ENCODE results near the gene CNTN4. TPM values are rescaled to one million over a fixed set of nuclear protein-coding genes. Genes with fewer than 3 reads are reported as not detected.

Gene CNTN4
- total and polyA plus RNA-seq, 2 experiments from 2014 or later = 5.6 to 7.9 TPM

DNA sequence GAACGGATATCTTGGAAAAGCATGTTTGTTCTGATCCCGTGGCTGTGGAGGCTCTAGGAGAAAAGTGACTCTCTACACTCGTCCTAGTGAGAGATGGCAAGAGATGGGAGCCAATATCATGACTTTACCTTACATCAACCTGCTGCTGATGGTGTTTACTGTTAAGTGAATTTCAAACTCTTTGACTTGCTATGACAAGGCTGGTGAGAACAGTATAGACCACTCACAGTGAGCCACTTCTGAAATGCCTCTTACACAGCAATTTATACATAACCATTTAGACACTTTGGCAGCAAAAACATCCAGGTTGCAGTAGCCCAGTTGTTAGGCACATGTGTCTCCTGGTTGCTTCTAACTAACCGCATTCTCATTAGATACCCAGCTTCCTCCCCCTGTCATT lies 968.2 kb downstream of the CNTN4 start:
- Histone ChIP-seq H3K4me3 (no peak overlapping the region), H3K27ac (no peak overlapping the region), H3K27me3 (no peaks in the 10 kb centered on the region), H3K36me3 (no peaks in the 10 kb centered on the region), H3K4me1 (ENCODE audit: low read depth) (no peaks in the 10 kb centered on the region), H3K9me3 (ENCODE audit: low read depth) (no peaks in the 10 kb centered on the region)
- TF ChIP-seq, protein P1, sequence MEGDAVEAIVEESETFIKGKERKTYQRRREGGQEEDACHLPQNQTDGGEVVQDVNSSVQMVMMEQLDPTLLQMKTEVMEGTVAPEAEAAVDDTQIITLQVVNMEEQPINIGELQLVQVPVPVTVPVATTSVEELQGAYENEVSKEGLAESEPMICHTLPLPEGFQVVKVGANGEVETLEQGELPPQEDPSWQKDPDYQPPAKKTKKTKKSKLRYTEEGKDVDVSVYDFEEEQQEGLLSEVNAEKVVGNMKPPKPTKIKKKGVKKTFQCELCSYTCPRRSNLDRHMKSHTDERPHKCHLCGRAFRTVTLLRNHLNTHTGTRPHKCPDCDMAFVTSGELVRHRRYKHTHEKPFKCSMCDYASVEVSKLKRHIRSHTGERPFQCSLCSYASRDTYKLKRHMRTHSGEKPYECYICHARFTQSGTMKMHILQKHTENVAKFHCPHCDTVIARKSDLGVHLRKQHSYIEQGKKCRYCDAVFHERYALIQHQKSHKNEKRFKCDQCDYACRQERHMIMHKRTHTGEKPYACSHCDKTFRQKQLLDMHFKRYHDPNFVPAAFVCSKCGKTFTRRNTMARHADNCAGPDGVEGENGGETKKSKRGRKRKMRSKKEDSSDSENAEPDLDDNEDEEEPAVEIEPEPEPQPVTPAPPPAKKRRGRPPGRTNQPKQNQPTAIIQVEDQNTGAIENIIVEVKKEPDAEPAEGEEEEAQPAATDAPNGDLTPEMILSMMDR (IDR thresholded peaks at IDR 0.05; ENCODE audit: low read depth, low read length) = no peak
- no peak for DNase-seq (ENCODE audit: low read depth in 1 of 2, low spot score in 1 of 2)

DNA sequence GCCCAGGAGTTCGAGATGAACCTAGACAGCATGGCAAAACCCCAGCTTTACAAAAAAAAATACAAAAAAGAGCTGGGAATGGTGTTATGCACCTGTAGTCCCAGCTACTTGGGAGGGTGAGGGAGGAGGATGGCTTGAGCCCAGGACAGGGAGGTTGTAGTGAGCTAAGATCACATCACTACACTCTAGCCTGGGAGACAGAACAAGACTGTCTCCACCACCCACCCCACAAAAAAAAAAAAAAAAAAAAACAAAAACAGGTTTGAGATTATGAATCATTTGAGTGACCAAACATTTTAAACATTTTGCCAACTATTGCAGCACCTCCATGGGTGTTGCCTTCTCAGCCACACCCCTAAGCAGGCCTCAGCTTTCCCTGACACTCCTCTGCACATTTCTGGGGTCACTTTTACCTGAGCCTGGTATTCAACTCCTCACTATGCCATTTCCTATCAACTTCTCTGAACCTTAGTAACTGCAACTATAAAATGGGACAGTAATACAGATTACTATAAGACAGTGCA lies 969.8 kb downstream of the CNTN4 start:
- TF ChIP-seq, protein P1 (IDR thresholded peaks at IDR 0.05; ENCODE audit: low read depth, low read length) = no peak
- H3K36me3 ChIP-seq = no peaks in the 10 kb centered on the region
- H3K9me3 ChIP-seq (ENCODE audit: low read depth) = no peaks in the 10 kb centered on the region
- H3K4me3 ChIP-seq = no peak overlapping the region
- no peak overlapping the region for H3K27ac ChIP-seq
- H3K4me1 ChIP-seq (ENCODE audit: low read depth) = no peaks in the 10 kb centered on the region
- DNase-seq (ENCODE audit: low read depth in 1 of 2, low spot score in 1 of 2) = no peak
- H3K27me3 ChIP-seq = no peaks in the 10 kb centered on the region

DNA sequence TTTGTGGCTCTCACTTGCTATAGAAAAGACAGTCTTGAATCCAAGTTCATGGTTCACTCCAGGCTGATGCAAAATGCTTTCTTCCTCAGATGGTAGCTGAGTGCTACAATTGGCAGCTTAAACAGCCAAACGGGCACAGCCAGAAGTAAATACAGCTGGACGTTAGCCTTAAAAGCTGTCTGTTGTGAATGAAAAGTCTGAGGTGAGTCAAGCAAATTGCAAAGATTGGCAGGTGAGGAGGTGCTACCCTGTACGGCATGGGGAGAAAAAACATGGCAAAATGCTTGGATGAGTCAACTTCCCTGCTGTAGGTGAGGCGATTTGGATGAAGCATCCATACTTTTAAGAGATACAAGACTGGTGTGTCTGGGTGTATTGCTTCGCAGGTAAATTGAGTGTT lies 971.1 kb downstream of the CNTN4 start:
- no peak for DNase-seq (ENCODE audit: low read depth in 1 of 2, low spot score in 1 of 2)
- H3K9me3 ChIP-seq (ENCODE audit: low read depth) = no peaks in the 10 kb centered on the region
- H3K36me3 ChIP-seq = no peaks in the 10 kb centered on the region
- TF ChIP-seq, protein P1 (IDR thresholded peaks at IDR 0.05; ENCODE audit: low read depth, low read length) = no peak
- H3K27me3 ChIP-seq = no peaks in the 10 kb centered on the region
- no peaks in the 10 kb centered on the region for H3K4me1 ChIP-seq (ENCODE audit: low read depth)
- no peak overlapping the region for H3K27ac ChIP-seq
- no peak overlapping the region for H3K4me3 ChIP-seq

DNA sequence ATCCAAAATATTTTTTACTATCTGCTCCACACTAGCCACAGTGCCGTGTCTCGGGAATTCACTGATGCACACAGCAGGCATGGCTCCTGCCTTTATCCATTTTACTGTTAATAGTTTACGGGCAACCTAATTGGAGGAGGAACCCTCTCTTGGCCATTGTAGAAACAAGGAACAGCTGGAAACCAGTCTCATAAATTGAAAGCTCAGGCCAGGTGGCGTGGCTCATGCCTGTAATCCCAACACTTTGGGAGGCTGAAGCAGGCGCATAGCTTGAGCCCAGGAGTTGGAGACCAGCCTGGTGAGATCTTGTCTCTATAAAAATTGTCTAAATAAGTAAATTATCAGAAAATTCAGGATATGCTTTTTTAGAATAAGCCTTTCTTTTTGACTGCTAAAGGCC lies 972.5 kb downstream of the CNTN4 start:
- Histone ChIP-seq H3K27ac (no peak overlapping the region), H3K4me1 (ENCODE audit: low read depth) (peaks cover 4% of the 10 kb centered on the region), H3K36me3 (no peaks in the 10 kb centered on the region), H3K27me3 (no peaks in the 10 kb centered on the region), H3K9me3 (ENCODE audit: low read depth) (no peaks in the 10 kb centered on the region), H3K4me3 (no peak overlapping the region)
- DNase-seq (ENCODE audit: low read depth in 1 of 2, low spot score in 1 of 2) = no peak
- TF ChIP-seq, protein P1 (IDR thresholded peaks at IDR 0.05; ENCODE audit: low read depth, low read length) = no peak

DNA sequence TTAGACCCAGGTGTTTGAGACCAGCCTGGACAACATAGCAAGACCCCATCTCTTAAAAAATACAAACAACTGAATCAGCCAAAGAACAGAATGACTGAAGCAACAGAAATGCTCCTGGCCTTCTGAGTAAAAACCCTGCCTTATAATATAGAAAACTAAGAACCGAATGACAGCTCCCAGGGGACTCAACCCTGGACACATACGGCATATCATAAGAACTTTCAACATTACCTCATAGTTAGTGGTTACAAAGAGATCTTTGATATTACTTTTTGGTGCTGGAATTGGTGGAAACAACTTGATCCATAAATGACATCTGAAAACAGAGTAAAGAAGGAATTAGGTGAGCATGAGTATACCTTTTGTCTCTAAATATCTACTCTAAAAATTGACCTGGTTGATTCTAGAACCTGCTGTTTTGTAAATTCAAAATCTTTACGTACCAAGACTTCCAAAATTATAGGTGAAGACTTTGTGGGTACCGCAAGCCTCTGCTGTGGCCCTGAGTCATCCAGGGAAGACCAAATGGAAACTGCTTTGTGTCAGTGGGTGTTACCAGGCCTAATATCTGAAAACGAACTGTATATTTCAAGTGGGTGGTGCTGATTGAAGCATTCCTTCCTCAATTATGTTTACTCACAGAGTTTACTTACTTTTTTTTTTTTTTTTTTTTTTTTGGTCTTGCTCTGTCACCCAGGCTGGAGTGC lies 976.0 kb downstream of the CNTN4 start:
- H3K4me3 ChIP-seq = no peak overlapping the region
- H3K9me3 ChIP-seq (ENCODE audit: low read depth) = no peaks in the 10 kb centered on the region
- no peak for DNase-seq (ENCODE audit: low read depth in 1 of 2, low spot score in 1 of 2)
- TF ChIP-seq, protein P1 (IDR thresholded peaks at IDR 0.05; ENCODE audit: low read depth, low read length) = no peak
- no peaks in the 10 kb centered on the region for H3K36me3 ChIP-seq
- H3K4me1 ChIP-seq (ENCODE audit: low read depth) = peaks cover 5% of the 10 kb centered on the region
- no peak overlapping the region for H3K27ac ChIP-seq
- no peaks in the 10 kb centered on the region for H3K27me3 ChIP-seq

All from cardiac muscle cell (in vitro differentiated cells and primary cell).